ENCODE measurements around the gene ANKRD39. TPM values are rescaled to one million over a fixed set of nuclear protein-coding genes. Genes with fewer than 3 reads are reported as not detected.
A peak's percentile ranks its signal among the peaks of the same experiment; 100 is the strongest.

ANKRD39 gene
- total RNA-seq, 1 donor from 2014 or later: 14.9 TPM

GRCh38 chr2:96870626-96871255, 12.9 kb upstream of the ANKRD39 start:
- Mint-ChIP-seq H3K36me3 (ENCODE audit: low read depth, unreplicated experiment) (peaks cover 31% of the 10 kb centered on the region), H3K4me3 (ENCODE audit: unreplicated experiment) (peak overlapping the region; percentile 94), H3K9me3 (ENCODE audit: unreplicated experiment) (no peaks in the 10 kb centered on the region), H3K27ac (ENCODE audit: unreplicated experiment) (peak overlapping the region; percentile 86), H3K27me3 (ENCODE audit: unreplicated experiment) (peaks cover 30% of the 10 kb centered on the region), H3K4me1 (ENCODE audit: unreplicated experiment) (peaks cover 64% of the 10 kb centered on the region)
- DNase-seq (ENCODE audit: low spot score): no peak
- TF ChIP-seq CTCF (IDR thresholded peaks at IDR 0.05; ENCODE audit: unreplicated experiment): no peak

DNA sequence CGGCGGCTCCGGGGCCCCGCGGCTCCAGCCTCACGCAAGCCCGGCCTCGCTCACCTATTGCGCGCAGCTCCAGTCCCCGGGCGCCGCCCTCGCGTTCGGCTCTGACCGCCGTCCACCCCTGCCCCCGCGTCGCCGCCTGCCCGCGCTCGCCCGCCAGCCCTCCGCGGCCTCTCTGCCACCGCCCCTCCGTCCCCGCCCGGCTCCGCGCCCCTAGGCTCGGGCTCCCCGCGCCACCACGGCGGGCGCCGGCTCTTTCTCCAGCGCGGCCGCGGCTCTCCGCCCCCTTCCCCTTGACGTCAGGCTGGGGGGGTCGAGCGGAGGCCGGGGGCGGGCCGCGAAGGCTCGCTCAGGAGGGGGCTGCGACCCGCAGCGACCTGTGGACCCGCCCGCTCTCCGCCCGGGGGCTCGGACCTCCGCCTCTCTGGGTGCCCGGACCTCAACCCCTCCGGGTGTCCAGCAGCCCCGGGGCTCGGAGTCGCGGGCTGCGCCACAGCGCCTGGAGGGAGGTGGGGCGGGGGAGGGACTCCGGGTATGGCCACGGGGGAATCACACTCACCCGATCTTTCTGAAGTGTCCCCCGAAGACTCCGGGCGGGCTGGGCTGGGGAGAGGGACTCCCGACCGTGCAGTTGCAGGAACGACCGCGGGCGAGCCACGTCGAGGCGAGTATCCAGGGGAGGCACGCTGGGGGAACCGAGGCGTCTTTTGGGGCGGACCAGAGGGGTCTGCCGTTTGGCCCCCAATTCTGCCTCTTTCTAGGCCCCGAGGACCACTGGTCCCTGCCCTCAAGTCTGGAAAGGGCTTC, 12.2 kb upstream of the ANKRD39 start, which contains the start of gene SEMA4C:
SEMA4C (minus strand) TSS at position 259 of the 804 bp plus-strand sequence. CDS start 2,194 bp downstream, outside the sequence.
- Mint-ChIP-seq H3K27me3 (ENCODE audit: unreplicated experiment) (peaks cover 28% of the 10 kb centered on the region), H3K36me3 (ENCODE audit: low read depth, unreplicated experiment) (peaks cover 36% of the 10 kb centered on the region), H3K4me1 (ENCODE audit: unreplicated experiment) (peaks cover 63% of the 10 kb centered on the region), H3K9me3 (ENCODE audit: unreplicated experiment) (no peaks in the 10 kb centered on the region), H3K27ac (ENCODE audit: unreplicated experiment) (peak within 1 kb of the TSS; percentile 86), H3K4me3 (ENCODE audit: unreplicated experiment) (peak within 1 kb of the TSS; percentile 94)
- no peak for TF ChIP-seq CTCF (IDR thresholded peaks at IDR 0.05; ENCODE audit: unreplicated experiment)
- DNase-seq (ENCODE audit: low spot score): peak; percentile 54

- DNase-seq (ENCODE audit: low spot score): peak; percentile 54
- no peak overlapping the region for H3K4me3 Mint-ChIP-seq (ENCODE audit: unreplicated experiment)
- H3K27me3 Mint-ChIP-seq (ENCODE audit: unreplicated experiment): peaks cover 26% of the 10 kb centered on the region
- H3K27ac Mint-ChIP-seq (ENCODE audit: unreplicated experiment): no peak overlapping the region
- H3K36me3 Mint-ChIP-seq (ENCODE audit: low read depth, unreplicated experiment): peaks cover 36% of the 10 kb centered on the region
- peak; percentile 26 for TF ChIP-seq CTCF (IDR thresholded peaks at IDR 0.05; ENCODE audit: unreplicated experiment)
- H3K9me3 Mint-ChIP-seq (ENCODE audit: unreplicated experiment): no peaks in the 10 kb centered on the region
- H3K4me1 Mint-ChIP-seq (ENCODE audit: unreplicated experiment): peaks cover 56% of the 10 kb centered on the region
These were observed 11.5 kb upstream of the ANKRD39 start for GRCh38 chr2:96869281-96869821.

DNA sequence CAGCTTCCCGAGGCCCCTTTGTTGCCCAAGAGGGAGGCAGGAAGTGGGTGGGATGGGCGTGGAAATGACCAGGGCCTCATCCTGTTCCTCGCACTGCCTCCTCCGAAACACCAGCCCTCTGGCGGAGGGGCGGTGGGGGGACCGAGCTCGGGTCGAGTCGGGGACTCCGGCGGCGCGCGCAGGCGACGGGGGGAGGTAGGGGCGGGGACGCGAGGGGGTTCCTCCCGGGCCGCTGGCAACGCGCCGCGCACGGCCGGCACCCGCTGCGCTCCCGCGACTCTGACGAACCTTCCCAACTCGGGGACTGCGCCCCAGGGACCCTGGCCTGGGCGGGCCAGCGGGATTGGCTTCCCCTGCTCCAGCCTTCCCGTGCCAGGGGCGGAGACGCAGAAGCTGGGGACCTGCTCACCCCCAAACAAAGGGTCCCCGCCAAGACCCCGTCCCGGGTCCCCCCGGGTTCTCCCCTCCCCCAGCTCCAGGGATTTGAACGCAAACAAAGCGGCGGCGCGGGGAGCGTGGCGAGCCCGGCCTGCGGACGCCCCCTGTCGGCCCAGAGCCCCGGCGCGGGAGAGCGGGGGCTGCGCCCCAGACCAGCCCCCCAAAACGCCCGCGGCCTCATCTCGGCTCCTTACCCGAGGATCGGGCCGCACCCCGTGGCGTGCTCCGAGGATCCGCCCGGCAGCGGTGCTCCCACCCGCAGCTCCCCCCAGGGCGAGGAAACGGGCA, 10.9 kb upstream of the ANKRD39 start:
- H3K9me3 Mint-ChIP-seq (ENCODE audit: unreplicated experiment): no peaks in the 10 kb centered on the region
- H3K4me3 Mint-ChIP-seq (ENCODE audit: unreplicated experiment): peak overlapping the region; percentile 97
- peak; percentile 92 for DNase-seq (ENCODE audit: low spot score)
- H3K27me3 Mint-ChIP-seq (ENCODE audit: unreplicated experiment): peaks cover 22% of the 10 kb centered on the region
- H3K27ac Mint-ChIP-seq (ENCODE audit: unreplicated experiment): peak overlapping the region; percentile 94
- peak; percentile 70 for TF ChIP-seq CTCF (IDR thresholded peaks at IDR 0.05; ENCODE audit: unreplicated experiment)
- H3K4me1 Mint-ChIP-seq (ENCODE audit: unreplicated experiment): peaks cover 50% of the 10 kb centered on the region
- H3K36me3 Mint-ChIP-seq (ENCODE audit: low read depth, unreplicated experiment): peaks cover 36% of the 10 kb centered on the region

Measured in endothelial cell (in vitro differentiated cells).